HG02870 (cell line): ENCODE results near the gene HTR1D.
"Not testable (repeated sequence)": the region's sequence is repeated elsewhere in the genome, so short reads cannot be mapped to it uniquely, and the experiment has no call there.

Experiments used
- ATAC-seq: cut with Tn5 transposase; IDR thresholded peaks from one replicate; pipeline ENCODE4 v1.9.1; 2021; ENCODE audit warnings: mild to moderate bottlenecking, moderate library complexity; ENCODE audit not compliant: unreplicated experiment

The HTR1D gene

GRCh38 chr1:23216771-23217420 is 406 bp downstream of the HTR1D start:
- ATAC-seq, result no peak

GRCh38 chr1:23215751-23216449 is 1.4 kb downstream of the HTR1D start:
- no peak for ATAC-seq

- no peak for ATAC-seq
Observed at GRCh38 chr1:23215291-23215690, 2.0 kb downstream of the HTR1D start.

GRCh38 chr1:23214640-23215039 is 2.7 kb downstream of the HTR1D start:
- ATAC-seq, result no peak

GRCh38 chr1:23211955-23212354 is 5.3 kb downstream of the HTR1D start:
- no peak for ATAC-seq

GRCh38 chr1:23210963-23211362 is 6.3 kb downstream of the HTR1D start:
- ATAC-seq, result no peak

- ATAC-seq, result no peak
Observed at GRCh38 chr1:23210351-23210785, 6.9 kb downstream of the HTR1D start.

GRCh38 chr1:23209770-23210169 is 7.5 kb downstream of the HTR1D start:
- ATAC-seq, result no peak

GRCh38 chr1:23208527-23208926 is 8.8 kb downstream of the HTR1D start:
- no peak for ATAC-seq

- not testable (repeated sequence) for ATAC-seq
Observed at GRCh38 chr1:23207733-23208132, 9.6 kb downstream of the HTR1D start.

GRCh38 chr1:23202263-23202749 is 15.0 kb downstream of the HTR1D start:
- no peak for ATAC-seq

GRCh38 chr1:23200883-23201282 is 16.4 kb downstream of the HTR1D start:
- no peak for ATAC-seq

- no peak for ATAC-seq
Observed at GRCh38 chr1:23198373-23198772, 18.9 kb downstream of the HTR1D start.

GRCh38 chr1:23196627-23197328 is 20.5 kb downstream of the HTR1D start:
- no peak for ATAC-seq

GRCh38 chr1:23194119-23194984 is 22.9 kb downstream of the HTR1D start:
- ATAC-seq, result no peak

GRCh38 chr1:23193391-23194118 is 23.7 kb downstream of the HTR1D start:
- no peak for ATAC-seq

- no peak for ATAC-seq
Observed at GRCh38 chr1:23191199-23191598, 26.1 kb downstream of the HTR1D start.

GRCh38 chr1:23188936-23189452 is 28.3 kb downstream of the HTR1D start:
- not testable (repeated sequence) for ATAC-seq

- no peak for ATAC-seq
Observed at GRCh38 chr1:23188434-23188884, 28.8 kb downstream of the HTR1D start.

- ATAC-seq, result no peak
Observed at GRCh38 chr1:23187637-23188036, 29.7 kb downstream of the HTR1D start.
